ENCODE measurements around the gene SUSD4. TPM values are rescaled to one million over a fixed set of nuclear protein-coding genes. Genes with fewer than 3 reads are reported as not detected.

Gene SUSD4
- total RNA-seq, 1 donor from 2014 or later = not detected

- Histone ChIP-seq H3K9me3 (no peaks in the 10 kb centered on the region), H3K4me3 (no peak overlapping the region), H3K27ac (no peak overlapping the region), H3K36me3 (no peaks in the 10 kb centered on the region), H3K4me1 (no peaks in the 10 kb centered on the region), H3K27me3 (no peaks in the 10 kb centered on the region)
- TF ChIP-seq CTCF (IDR thresholded peaks at IDR 0.05) = no peak
- intact Hi-C loops (cut with DNase I) = no loop called here
- DNase-seq (ENCODE audit: low spot score in 2 of 2) = no peak
These were observed 24.1 kb downstream of the SUSD4 start for GRCh38 chr1:223339861-223340260.

DNA sequence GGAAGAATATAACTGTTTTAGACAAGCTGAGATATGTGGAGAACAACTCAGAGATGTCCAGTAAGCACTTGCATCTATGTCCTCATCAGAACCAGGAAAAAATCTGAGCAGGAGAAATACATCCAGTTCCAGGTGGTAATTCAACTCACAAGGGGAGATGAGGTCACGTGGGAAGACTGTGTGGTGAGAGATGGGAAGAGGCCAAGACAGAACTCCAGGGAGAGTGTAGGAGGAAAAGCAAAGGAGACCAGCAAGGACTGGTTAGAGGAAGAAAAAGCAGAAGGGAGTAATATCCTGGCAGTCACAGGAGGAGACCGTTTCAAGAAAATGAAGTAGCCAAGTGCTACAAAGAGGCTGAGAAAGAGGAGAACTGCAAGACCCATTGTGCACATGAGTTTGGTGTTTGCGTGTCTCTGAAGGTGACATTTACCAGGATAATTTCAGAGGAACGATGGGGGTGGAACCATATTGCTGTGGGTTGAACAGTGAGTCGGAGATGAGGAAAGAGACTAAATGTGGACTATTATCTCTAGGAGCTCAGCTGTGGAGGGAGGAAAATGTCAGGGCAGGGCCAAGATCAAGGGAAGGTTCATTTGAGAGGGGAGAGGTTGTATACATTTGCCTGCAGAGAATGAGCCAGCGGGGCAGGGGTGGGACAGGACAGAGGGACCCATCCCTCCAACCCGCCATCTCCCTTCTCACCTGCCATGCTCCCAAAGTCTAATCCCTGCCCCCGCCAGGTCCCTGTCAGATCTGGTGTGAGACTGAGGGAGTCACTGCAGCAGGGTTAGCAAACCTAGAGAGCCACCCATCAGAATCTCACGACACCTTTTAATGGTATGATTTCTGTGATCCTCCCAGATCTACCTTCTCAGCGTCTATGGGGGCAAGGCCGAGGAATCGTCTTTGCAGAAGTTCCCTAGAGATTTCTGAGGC lies 24.9 kb downstream of the SUSD4 start:
- no peaks in the 10 kb centered on the region for H3K27me3 ChIP-seq
- no peaks in the 10 kb centered on the region for H3K4me1 ChIP-seq
- no peaks in the 10 kb centered on the region for H3K36me3 ChIP-seq
- no peaks in the 10 kb centered on the region for H3K9me3 ChIP-seq
- H3K27ac ChIP-seq = no peak overlapping the region
- DNase-seq (ENCODE audit: low spot score in 2 of 2) = no peak
- no peak for TF ChIP-seq CTCF (IDR thresholded peaks at IDR 0.05)
- no peak overlapping the region for H3K4me3 ChIP-seq
- intact Hi-C loops (cut with DNase I) = no loop called here

DNA sequence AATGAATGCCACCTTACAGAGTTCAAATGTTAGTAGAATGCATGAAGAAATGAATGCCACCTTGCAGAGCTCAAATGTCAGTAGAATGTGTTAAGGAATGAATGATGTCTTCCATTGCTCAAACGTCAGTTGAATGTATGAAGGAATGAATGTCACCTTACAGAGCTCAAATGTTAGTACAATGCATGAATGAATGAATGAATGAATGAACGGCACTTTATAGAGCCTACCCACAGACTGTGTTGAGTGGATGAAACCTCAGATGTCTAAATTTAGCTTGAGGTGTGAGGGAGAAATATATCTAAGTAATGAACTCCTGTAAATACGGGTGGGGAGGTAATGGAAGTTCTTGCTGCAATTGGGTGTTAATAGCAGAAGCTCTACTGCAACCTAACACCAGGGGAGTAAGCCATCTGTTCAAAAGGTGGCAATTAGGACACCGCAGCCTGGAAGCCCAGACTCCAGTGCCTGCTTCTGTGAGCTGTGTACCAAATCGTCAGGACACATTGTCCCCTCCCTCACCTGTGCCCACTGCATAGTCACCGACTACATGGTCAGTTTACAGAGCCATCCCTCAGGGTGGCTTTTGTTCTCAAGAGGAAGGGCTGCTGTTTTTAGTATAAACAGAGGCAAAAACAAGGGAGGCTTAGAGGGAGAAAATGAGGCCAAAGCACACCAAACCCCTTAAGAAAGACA lies 26.7 kb downstream of the SUSD4 start:
- H3K27me3 ChIP-seq = no peaks in the 10 kb centered on the region
- no peak for DNase-seq (ENCODE audit: low spot score in 2 of 2)
- no peak overlapping the region for H3K27ac ChIP-seq
- no peaks in the 10 kb centered on the region for H3K9me3 ChIP-seq
- H3K36me3 ChIP-seq = no peaks in the 10 kb centered on the region
- no peak for TF ChIP-seq CTCF (IDR thresholded peaks at IDR 0.05)
- intact Hi-C loops (cut with DNase I) = no loop called here
- H3K4me3 ChIP-seq = no peak overlapping the region
- H3K4me1 ChIP-seq = no peaks in the 10 kb centered on the region

DNA sequence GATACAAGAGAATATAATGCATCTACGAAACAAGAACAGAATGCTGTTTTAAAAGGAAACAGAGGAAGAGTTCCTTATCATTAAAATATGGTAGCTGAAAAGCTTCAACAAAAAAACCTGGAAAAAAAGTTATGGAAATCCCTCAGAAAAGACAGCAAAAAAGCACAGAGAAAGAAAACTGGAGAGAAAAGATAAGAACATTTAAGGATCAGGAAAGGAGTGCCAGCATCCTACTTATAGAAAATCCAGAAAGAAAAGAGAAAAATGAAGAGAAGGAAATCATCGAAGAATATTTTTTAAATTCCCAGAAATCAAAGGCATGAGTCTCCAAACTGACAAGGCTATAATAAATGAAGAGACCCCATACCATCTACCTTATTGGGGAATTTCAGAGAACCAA lies 29.8 kb downstream of the SUSD4 start:
- no peak for DNase-seq (ENCODE audit: low spot score in 2 of 2)
- Histone ChIP-seq H3K27ac (no peak overlapping the region), H3K4me3 (no peak overlapping the region), H3K9me3 (no peaks in the 10 kb centered on the region), H3K4me1 (peaks cover 0 to 2% of the 10 kb centered on the region in 2 donors), H3K36me3 (no peaks in the 10 kb centered on the region), H3K27me3 (no peaks in the 10 kb centered on the region)
- intact Hi-C loops (cut with DNase I) = no loop called here
- no peak for TF ChIP-seq CTCF (IDR thresholded peaks at IDR 0.05)

- no peak for TF ChIP-seq CTCF (IDR thresholded peaks at IDR 0.05)
- no peak overlapping the region for H3K27ac ChIP-seq
- no peak for DNase-seq (ENCODE audit: low spot score in 2 of 2)
- peaks cover 0 to 2% of the 10 kb centered on the region in 2 donors for H3K4me1 ChIP-seq
- no peak overlapping the region for H3K4me3 ChIP-seq
- H3K36me3 ChIP-seq = no peaks in the 10 kb centered on the region
- no peaks in the 10 kb centered on the region for H3K9me3 ChIP-seq
- no peaks in the 10 kb centered on the region for H3K27me3 ChIP-seq
- intact Hi-C loops (cut with DNase I) = no loop called here
These were observed 31.0 kb downstream of the SUSD4 start for GRCh38 chr1:223332997-223333396.

All from ascending aorta (tissue), 2 donors.